ENCODE measurements around the gene IMPDH1.

- TF ChIP-seq POLR2AphosphoS5 (IDR thresholded peaks at IDR 0.05; ENCODE audit: borderline replicate concordance, low read depth, low read length) (no peak), EZH2 (IDR thresholded peaks at IDR 0.05) (no peak), FOXP2 (optimal IDR thresholded peaks at IDR 0.05; ENCODE audit: control extremely low read depth, extremely low read length, insufficient read depth) (no peak)
Observed at GRCh38 chr7:128425850-128426249, 16.1 kb upstream of the IMPDH1 start.
